C4-2B (cell line): ENCODE results near the gene VPS26A.

ENCODE experiments used
- H3K27ac ChIP-seq: fragments of 450-650 bp; 2 replicates; pipeline ENCODE4 v1.5.1; 2017
- CTCF ChIP-seq: fragments of 450-650 bp; conservative IDR thresholded peaks from 2 replicates; pipeline ENCODE4 v1.5.1; 2017; ENCODE audit warnings: mild to moderate bottlenecking
- ZFX ChIP-seq: fragments of 450-650 bp; IDR thresholded peaks from 2 replicates; pipeline ENCODE4 v1.6.1; 2017

Gene VPS26A

GRCh38 chr10:69202332-69202731 lies 78.4 kb downstream of the VPS26A start:
- TF ChIP-seq CTCF = no peak
- no peak for TF ChIP-seq ZFX

GRCh38 chr10:69208761-69209160 lies 84.8 kb downstream of the VPS26A start:
- no peak overlapping the region for H3K27ac ChIP-seq
- TF ChIP-seq ZFX (no peak), CTCF (no peak)

More at GRCh38 chr10:69202332-69202731, 78.4 kb downstream of the VPS26A start:
- H3K27ac ChIP-seq = no peak overlapping the region

GRCh38 chr10:69209787-69210484 lies 86.0 kb downstream of the VPS26A start:
- H3K27ac ChIP-seq = no peak overlapping the region
- TF ChIP-seq CTCF (no peak), ZFX (no peak)

GRCh38 chr10:69211104-69211503 lies 87.1 kb downstream of the VPS26A start:
- TF ChIP-seq CTCF = no peak

GRCh38 chr10:69211524-69211923 lies 87.5 kb downstream of the VPS26A start:
- TF ChIP-seq CTCF (no peak), ZFX (no peak)
- H3K27ac ChIP-seq = no peak overlapping the region

More at GRCh38 chr10:69211104-69211503, 87.1 kb downstream of the VPS26A start:
- no peak overlapping the region for H3K27ac ChIP-seq

GRCh38 chr10:69213591-69214311 lies 89.8 kb downstream of the VPS26A start:
- TF ChIP-seq CTCF (no peak), ZFX (no peak)
- no peak overlapping the region for H3K27ac ChIP-seq

- H3K27ac ChIP-seq = no peak overlapping the region
- TF ChIP-seq ZFX = no peak
- no peak for TF ChIP-seq CTCF
Measured at GRCh38 chr10:69214666-69215131, 90.7 kb downstream of the VPS26A start.
